Liver (tissue), 9 donors: Measurements from ENCODE around the gene UBXN4. TPM values are rescaled to one million over a fixed set of nuclear protein-coding genes. Genes with fewer than 3 reads are reported as not detected.

Source experiments
- DNase-seq: peaks from one replicate; pipeline ENCODE4 v3.0.0-alpha.2; 2017; ENCODE audit warnings: low spot score
- H3K27ac ChIP-seq, 2 donors: one replicate each; pipeline ENCODE4 v1.7.0; 2013; ENCODE audit warnings: inconsistent platforms in 2 of 2, low read length in 2 of 2, control low read depth in 1 of 2, low read depth in 1 of 2, mild to moderate bottlenecking in 1 of 2
- H3K27me3 ChIP-seq, 4 donors: one replicate each; pipeline versions ENCODE4 v1.6.1 to v1.7.0; 2013; ENCODE audit warnings: low read length in 3 of 4, inconsistent platforms in 1 of 4, mild to moderate bottlenecking in 1 of 4, moderate library complexity in 1 of 4; ENCODE audit not compliant: control insufficient read depth in 4 of 4, insufficient read depth in 4 of 4
- H3K36me3 ChIP-seq, 4 donors: one replicate each; pipeline versions ENCODE4 v1.6.1 to v1.7.0; 2013; ENCODE audit warnings: low read length in 3 of 4, mild to moderate bottlenecking in 3 of 4, low read depth in 1 of 4, moderate library complexity in 1 of 4; ENCODE audit not compliant: control insufficient read depth in 4 of 4, insufficient read depth in 3 of 4
- H3K4me1 ChIP-seq, 4 donors: one replicate each; pipeline versions ENCODE4 v1.6.1 to v1.7.0; 2013; ENCODE audit warnings: low read length in 3 of 4, mild to moderate bottlenecking in 3 of 4, moderate library complexity in 1 of 4; ENCODE audit not compliant: control insufficient read depth in 4 of 4, insufficient read depth in 4 of 4
- H3K4me3 ChIP-seq, 3 donors: one replicate each; pipeline versions ENCODE4 v1.6.1 to v1.7.0; 2013; ENCODE audit warnings: low read length in 3 of 3, control low read depth in 1 of 3, low read depth in 1 of 3, mild to moderate bottlenecking in 1 of 3
- H3K9ac ChIP-seq, 2 donors: one replicate each; pipeline ENCODE4 v1.7.0; 2013; ENCODE audit warnings: low read length in 2 of 2, mild to moderate bottlenecking in 2 of 2, moderate library complexity in 2 of 2, control low read depth in 1 of 2, low read depth in 1 of 2
- H3K9me3 ChIP-seq, 4 donors: one replicate each; pipeline versions ENCODE4 v1.6.1 to v1.7.0; 2013; ENCODE audit warnings: low read length in 3 of 4; ENCODE audit not compliant: control insufficient read depth in 4 of 4
- EGR1 ChIP-seq, 2 donors: IDR thresholded peaks; 2 replicates each; pipeline ENCODE4 v1.6.1; 2016 to 2018; ENCODE audit warnings: antibody characterized with exemption in 2 of 2, low read depth in 2 of 2
- FOXA1 ChIP-seq: IDR thresholded peaks from 2 replicates; pipeline ENCODE4 v1.6.1; 2016; ENCODE audit warnings: antibody characterized with exemption
- FOXA2 ChIP-seq: IDR thresholded peaks from 2 replicates; pipeline ENCODE4 v1.6.1; 2016; ENCODE audit warnings: antibody characterized with exemption
- GABPA ChIP-seq, 2 donors: IDR thresholded peaks in 1 of 2; conservative IDR thresholded peaks in 1 of 2; 2 replicates each; pipeline ENCODE4 v1.6.1; 2016; ENCODE audit warnings: antibody characterized with exemption in 2 of 2, mild to moderate bottlenecking in 1 of 2, moderate library complexity in 1 of 2
- HNF4A ChIP-seq, 2 donors: conservative IDR thresholded peaks; 2 replicates each; pipeline ENCODE4 v1.6.1; 2016; ENCODE audit warnings: antibody characterized with exemption in 2 of 2, mild to moderate bottlenecking in 2 of 2
- HNF4G ChIP-seq: IDR thresholded peaks from 2 replicates; pipeline ENCODE4 v1.6.1; 2016; ENCODE audit warnings: antibody characterized with exemption
- NR2F2 ChIP-seq: IDR thresholded peaks from 2 replicates; pipeline ENCODE4 v1.6.1; 2016; ENCODE audit warnings: antibody characterized with exemption
- RAD21 ChIP-seq, 2 donors: IDR thresholded peaks; 2 replicates each; pipeline ENCODE4 v1.6.1; 2016; ENCODE audit warnings: antibody characterized with exemption in 2 of 2, mild to moderate bottlenecking in 2 of 2
- RXRA ChIP-seq, 2 donors: IDR thresholded peaks; 2 replicates each; pipeline ENCODE4 v1.6.1; 2017 to 2018; ENCODE audit warnings: antibody characterized with exemption in 2 of 2, mild to moderate bottlenecking in 1 of 2
- SP1 ChIP-seq: IDR thresholded peaks from 2 replicates; pipeline ENCODE4 v1.6.1; 2018; ENCODE audit warnings: antibody characterized with exemption, mild to moderate bottlenecking
- TAF1 ChIP-seq: conservative IDR thresholded peaks from 2 replicates; pipeline ENCODE4 v1.6.1; 2016; ENCODE audit warnings: antibody characterized with exemption, mild to moderate bottlenecking
- YY1 ChIP-seq: IDR thresholded peaks from 2 replicates; pipeline ENCODE4 v1.6.1; 2016; ENCODE audit warnings: antibody characterized with exemption, mild to moderate bottlenecking
- WGBS: extraction: QIAGEN DNeasy Blood & Tissue Kit; methylation state at CpG from one replicate; pipeline ENCODE4 v1.1.7; 2013; 5-methylcytosine and 5-hydroxymethylcytosine counted together
- polyA plus RNA-seq, 2 donors: library from polyadenylated mRNA; stranded (reverse) in 1 of 2; unstranded in 1 of 2; fragments of 200-250 nt in 1 of 2; fragments of >200 nt in 1 of 2; fragmentation: Nextera tagmentation in 1 of 2; extraction: Ambion mirVana in 1 of 2; gene quantifications; one replicate each; pipeline versions ENCODE4 v1.2.1 to v1.2.3, GENCODE V29; 2013 to 2015
- total RNA-seq, 2 donors: library from RNA; depleted of rRNA; stranded (reverse); fragments of >200 nt; gene quantifications; one replicate each; pipeline ENCODE4 v1.2.3, GENCODE V29; 2014
- TF ChIP-seq, protein P1 (sequence below): IDR thresholded peaks from 2 replicates; pipeline ENCODE4 v1.6.1; 2016; ENCODE audit warnings: antibody characterized with exemption, mild to moderate bottlenecking
- TF ChIP-seq, protein P2 (sequence below): fragments of 150-350 bp; IDR thresholded peaks from 2 replicates; pipeline ENCODE4 v1.5.1; 2017; ENCODE audit warnings: improper control_type of control experiment, low read depth, low read length; ENCODE audit not compliant: missing input control
- TF ChIP-seq, protein P3 (sequence below): IDR thresholded peaks from 2 replicates; pipeline ENCODE4 v1.6.1; 2016; ENCODE audit warnings: antibody characterized with exemption
- TF ChIP-seq, protein P4 (sequence below): IDR thresholded peaks from 2 replicates; pipeline ENCODE4 v1.6.1; 2016; ENCODE audit warnings: antibody characterized with exemption
- TF ChIP-seq, protein P5 (sequence below): IDR thresholded peaks from 2 replicates; pipeline ENCODE4 v1.6.1; 2016; ENCODE audit warnings: antibody characterized with exemption
- donor health status: healthy.
- donor health status: healthy.
- donor health status: healthy.
- donor health status: healthy.
- donor health status: healthy.

The UBXN4 gene
- total and polyA plus RNA-seq, 4 donors: 46.5 to 172 (median 67.4) TPM

DNA sequence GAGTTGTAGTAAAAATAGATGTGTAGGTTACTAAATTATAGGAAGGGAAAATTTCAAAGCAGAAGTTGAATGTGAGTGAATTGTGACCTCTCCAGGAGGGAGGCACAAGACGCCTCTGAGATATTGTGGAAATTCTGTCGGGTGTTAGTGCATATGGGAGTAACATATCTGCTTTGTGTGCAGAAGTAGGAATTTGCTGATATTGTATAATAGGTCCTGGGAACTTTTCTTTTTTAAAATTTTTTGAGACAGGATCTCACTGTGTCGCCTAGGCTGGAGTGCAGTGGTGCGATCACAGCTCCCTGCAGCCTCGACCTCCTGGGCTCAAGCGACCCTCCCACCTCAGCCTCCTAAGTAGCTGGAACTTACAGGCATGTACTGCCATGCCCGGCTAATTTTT lies 34.7 kb downstream of the UBXN4 start:
- Histone ChIP-seq H3K4me1 (peaks cover 4 to 13% (median 9%) of the 10 kb centered on the region in 4 donors), H3K4me3 (no peak overlapping the region), H3K36me3 (peaks cover 19 to 61% (median 55%) of the 10 kb centered on the region in 4 donors), H3K27me3 (no peaks in the 10 kb centered on the region), H3K9ac (no peak overlapping the region), H3K9me3 (no peaks in the 10 kb centered on the region), H3K27ac (no peak overlapping the region)
- DNase-seq: no peak
- 98% methylated on average over 7 of the region's 7 CpGs for WGBS
- no peak for TF ChIP-seq SP1
- TF ChIP-seq NR2F2: no peak
- TF ChIP-seq, protein P1, sequence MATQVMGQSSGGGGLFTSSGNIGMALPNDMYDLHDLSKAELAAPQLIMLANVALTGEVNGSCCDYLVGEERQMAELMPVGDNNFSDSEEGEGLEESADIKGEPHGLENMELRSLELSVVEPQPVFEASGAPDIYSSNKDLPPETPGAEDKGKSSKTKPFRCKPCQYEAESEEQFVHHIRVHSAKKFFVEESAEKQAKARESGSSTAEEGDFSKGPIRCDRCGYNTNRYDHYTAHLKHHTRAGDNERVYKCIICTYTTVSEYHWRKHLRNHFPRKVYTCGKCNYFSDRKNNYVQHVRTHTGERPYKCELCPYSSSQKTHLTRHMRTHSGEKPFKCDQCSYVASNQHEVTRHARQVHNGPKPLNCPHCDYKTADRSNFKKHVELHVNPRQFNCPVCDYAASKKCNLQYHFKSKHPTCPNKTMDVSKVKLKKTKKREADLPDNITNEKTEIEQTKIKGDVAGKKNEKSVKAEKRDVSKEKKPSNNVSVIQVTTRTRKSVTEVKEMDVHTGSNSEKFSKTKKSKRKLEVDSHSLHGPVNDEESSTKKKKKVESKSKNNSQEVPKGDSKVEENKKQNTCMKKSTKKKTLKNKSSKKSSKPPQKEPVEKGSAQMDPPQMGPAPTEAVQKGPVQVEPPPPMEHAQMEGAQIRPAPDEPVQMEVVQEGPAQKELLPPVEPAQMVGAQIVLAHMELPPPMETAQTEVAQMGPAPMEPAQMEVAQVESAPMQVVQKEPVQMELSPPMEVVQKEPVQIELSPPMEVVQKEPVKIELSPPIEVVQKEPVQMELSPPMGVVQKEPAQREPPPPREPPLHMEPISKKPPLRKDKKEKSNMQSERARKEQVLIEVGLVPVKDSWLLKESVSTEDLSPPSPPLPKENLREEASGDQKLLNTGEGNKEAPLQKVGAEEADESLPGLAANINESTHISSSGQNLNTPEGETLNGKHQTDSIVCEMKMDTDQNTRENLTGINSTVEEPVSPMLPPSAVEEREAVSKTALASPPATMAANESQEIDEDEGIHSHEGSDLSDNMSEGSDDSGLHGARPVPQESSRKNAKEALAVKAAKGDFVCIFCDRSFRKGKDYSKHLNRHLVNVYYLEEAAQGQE: no peak
- TF ChIP-seq HNF4A (conservative IDR thresholded peaks at IDR 0.05): no peak
- TF ChIP-seq HNF4G: no peak

DNA sequence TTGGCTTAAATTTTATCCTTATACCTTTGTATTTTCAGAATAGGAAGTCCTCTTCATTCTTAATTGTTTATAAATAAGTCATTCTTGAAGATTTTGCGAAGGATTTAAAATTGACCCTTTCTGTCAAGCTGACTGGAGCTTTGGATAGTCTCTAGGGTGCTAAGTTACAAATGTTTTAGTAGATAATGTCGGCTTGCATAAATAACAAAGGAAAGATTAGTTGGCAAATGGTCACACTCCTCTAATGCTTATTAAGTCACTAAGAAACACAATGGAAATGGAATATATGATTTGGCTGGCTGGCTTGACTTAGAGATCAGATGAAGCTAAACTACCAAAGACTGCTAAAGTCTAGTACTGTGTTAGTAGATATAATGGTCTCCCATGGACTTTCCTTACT lies 40.6 kb downstream of the UBXN4 start:
- H3K4me3 ChIP-seq: no peak overlapping the region
- no peaks in the 10 kb centered on the region for H3K27me3 ChIP-seq
- TF ChIP-seq, protein P2, sequence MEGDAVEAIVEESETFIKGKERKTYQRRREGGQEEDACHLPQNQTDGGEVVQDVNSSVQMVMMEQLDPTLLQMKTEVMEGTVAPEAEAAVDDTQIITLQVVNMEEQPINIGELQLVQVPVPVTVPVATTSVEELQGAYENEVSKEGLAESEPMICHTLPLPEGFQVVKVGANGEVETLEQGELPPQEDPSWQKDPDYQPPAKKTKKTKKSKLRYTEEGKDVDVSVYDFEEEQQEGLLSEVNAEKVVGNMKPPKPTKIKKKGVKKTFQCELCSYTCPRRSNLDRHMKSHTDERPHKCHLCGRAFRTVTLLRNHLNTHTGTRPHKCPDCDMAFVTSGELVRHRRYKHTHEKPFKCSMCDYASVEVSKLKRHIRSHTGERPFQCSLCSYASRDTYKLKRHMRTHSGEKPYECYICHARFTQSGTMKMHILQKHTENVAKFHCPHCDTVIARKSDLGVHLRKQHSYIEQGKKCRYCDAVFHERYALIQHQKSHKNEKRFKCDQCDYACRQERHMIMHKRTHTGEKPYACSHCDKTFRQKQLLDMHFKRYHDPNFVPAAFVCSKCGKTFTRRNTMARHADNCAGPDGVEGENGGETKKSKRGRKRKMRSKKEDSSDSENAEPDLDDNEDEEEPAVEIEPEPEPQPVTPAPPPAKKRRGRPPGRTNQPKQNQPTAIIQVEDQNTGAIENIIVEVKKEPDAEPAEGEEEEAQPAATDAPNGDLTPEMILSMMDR: no peak
- TF ChIP-seq, protein P3, sequence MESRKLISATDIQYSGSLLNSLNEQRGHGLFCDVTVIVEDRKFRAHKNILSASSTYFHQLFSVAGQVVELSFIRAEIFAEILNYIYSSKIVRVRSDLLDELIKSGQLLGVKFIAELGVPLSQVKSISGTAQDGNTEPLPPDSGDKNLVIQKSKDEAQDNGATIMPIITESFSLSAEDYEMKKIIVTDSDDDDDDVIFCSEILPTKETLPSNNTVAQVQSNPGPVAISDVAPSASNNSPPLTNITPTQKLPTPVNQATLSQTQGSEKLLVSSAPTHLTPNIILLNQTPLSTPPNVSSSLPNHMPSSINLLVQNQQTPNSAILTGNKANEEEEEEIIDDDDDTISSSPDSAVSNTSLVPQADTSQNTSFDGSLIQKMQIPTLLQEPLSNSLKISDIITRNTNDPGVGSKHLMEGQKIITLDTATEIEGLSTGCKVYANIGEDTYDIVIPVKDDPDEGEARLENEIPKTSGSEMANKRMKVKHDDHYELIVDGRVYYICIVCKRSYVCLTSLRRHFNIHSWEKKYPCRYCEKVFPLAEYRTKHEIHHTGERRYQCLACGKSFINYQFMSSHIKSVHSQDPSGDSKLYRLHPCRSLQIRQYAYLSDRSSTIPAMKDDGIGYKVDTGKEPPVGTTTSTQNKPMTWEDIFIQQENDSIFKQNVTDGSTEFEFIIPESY: no peak
- no peak for TF ChIP-seq GABPA (IDR thresholded peaks at IDR 0.05 in 1 of 2, conservative IDR thresholded peaks at IDR 0.05 in 1 of 2)
- no peak for TF ChIP-seq RAD21 (IDR thresholded peaks at IDR 0.05)
- TF ChIP-seq FOXA2: no peak
- TF ChIP-seq, protein P4, sequence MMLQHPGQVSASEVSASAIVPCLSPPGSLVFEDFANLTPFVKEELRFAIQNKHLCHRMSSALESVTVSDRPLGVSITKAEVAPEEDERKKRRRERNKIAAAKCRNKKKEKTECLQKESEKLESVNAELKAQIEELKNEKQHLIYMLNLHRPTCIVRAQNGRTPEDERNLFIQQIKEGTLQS: no peak
- no peak for TF ChIP-seq HNF4G
- no peak for TF ChIP-seq NR2F2
- no peak for TF ChIP-seq YY1
- TF ChIP-seq SP1: no peak
- TF ChIP-seq TAF1: no peak
- TF ChIP-seq FOXA1: no peak
- no peak for TF ChIP-seq RXRA (IDR thresholded peaks at IDR 0.05)
- TF ChIP-seq EGR1 (IDR thresholded peaks at IDR 0.05; ENCODE audit: low read depth in 2 of 2): no peak
- TF ChIP-seq, protein P5, sequence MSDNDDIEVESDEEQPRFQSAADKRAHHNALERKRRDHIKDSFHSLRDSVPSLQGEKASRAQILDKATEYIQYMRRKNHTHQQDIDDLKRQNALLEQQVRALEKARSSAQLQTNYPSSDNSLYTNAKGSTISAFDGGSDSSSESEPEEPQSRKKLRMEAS: no peak
- TF ChIP-seq HNF4A (conservative IDR thresholded peaks at IDR 0.05): no peak
- no peaks in the 10 kb centered on the region for H3K4me1 ChIP-seq
- WGBS: 97% methylated on average over 2 of the region's 2 CpGs
- H3K27ac ChIP-seq: no peak overlapping the region
- no peaks in the 10 kb centered on the region for H3K9me3 ChIP-seq
- peaks cover 8 to 70% (median 56%) of the 10 kb centered on the region in 4 donors for H3K36me3 ChIP-seq
- no peak overlapping the region for H3K9ac ChIP-seq
- no peak for DNase-seq
